ENCODE results near the gene GALNT11.

Gene GALNT11

GRCh38 chr7:152149363-152149762 lies 123.9 kb downstream of the GALNT11 start:
- DNase-seq (ENCODE audit: low spot score): no peak

- no peak for DNase-seq (ENCODE audit: low spot score)
These were observed 126.8 kb downstream of the GALNT11 start for GRCh38 chr7:152152267-152152666.

- no peak for DNase-seq (ENCODE audit: low spot score)
These were observed 133.5 kb downstream of the GALNT11 start for GRCh38 chr7:152158801-152159587.

GRCh38 chr7:152161171-152161570 lies 135.7 kb downstream of the GALNT11 start:
- no peak for DNase-seq (ENCODE audit: low spot score)

- no peak for DNase-seq (ENCODE audit: low spot score)
These were observed 136.8 kb downstream of the GALNT11 start for GRCh38 chr7:152162287-152162686.

Data from Ammon's horn (tissue), 1 donor.